Right kidney (tissue), 1 donor: Measurements from ENCODE around the gene L1CAM.
A peak's percentile ranks its signal among the peaks of the same experiment; 100 is the strongest.

Experiments used
- DNase-seq: peaks from one replicate; pipeline ENCODE4 v3.0.0-alpha.2; 2016

L1CAM gene

GRCh38 chrX:153903238-153903980, 17.4 kb upstream of the L1CAM start:
- no peak for DNase-seq

DNA sequence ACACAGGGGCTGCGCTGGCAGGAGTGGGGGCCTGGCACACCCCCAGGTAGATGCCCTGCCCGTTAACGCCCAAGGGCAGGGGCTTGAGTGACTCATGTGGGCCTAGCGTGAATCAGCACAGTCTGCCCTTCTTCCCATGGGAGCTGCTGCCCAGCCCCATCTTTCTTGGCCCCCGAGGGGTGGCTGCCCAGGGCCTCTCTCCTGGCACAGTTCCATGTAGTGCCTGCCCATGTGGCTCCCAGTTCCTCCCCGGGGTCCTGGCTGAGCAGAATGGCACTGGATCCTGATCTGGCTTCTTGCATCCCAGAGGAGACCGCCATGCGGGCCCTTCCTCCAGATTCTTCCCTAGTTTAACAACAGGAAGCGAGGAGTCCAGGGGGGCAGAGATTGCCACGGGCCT, 16.4 kb upstream of the L1CAM start:
- DNase-seq = no peak

DNA sequence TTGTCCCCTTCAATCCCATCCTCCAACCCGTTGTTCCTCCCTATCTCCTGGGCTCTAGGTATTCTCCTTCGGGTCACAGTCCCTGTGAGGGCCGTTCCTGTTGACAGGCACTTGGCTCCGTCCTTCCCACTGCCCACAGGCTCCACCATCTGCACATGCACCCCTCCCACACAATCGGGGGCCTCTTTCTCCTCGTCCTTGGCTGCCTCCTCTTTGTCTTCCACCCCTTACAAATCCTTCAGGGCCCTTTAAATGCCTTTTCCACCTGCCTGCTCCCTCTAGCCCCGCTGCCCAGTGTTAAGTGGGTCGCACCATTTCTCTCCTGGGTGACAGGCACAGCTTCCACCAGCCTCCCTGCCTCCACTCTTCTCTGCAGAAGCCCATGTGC, 15.8 kb upstream of the L1CAM start:
- no peak for DNase-seq

DNA sequence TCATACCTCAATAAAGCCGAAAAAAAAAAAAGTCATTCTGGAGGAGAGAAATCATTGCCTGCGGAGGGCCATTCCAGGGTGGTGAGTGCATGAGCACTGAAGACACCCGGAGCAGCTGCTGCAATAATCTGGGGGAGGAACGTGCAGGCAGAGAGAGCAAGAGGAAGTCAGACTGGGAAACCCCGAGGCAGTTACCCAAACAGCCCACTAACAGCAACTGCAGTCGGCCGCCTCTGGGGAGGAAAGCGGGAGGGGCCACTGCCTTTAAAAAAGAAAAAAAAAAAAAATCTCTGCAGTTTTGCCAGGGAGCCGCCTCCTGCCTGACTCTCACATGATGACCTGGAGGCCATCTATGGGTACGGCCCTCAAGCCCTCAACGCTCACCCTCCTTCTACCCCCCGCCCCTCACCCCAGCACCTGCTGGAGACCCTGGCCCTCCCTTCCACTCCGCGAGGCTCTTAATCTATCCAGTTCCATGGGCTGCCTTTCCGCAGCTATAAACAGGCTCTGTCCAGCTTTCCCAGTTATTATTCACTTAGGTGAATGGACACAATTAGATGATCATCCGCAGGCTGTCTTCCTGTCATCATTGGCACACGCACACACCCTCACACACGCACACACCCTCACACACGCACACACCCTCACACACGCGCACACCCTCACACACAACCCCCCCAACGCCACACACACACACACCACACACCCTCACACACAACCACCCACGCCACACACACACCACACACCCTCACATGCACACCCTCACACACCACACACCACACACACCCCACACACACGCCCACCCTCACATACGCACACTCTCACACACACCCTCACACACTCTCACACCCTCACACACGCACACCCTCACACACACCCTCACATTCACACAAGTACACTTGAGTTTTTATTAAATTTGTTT, 15.1 kb upstream of the L1CAM start:
- no peak for DNase-seq

DNA sequence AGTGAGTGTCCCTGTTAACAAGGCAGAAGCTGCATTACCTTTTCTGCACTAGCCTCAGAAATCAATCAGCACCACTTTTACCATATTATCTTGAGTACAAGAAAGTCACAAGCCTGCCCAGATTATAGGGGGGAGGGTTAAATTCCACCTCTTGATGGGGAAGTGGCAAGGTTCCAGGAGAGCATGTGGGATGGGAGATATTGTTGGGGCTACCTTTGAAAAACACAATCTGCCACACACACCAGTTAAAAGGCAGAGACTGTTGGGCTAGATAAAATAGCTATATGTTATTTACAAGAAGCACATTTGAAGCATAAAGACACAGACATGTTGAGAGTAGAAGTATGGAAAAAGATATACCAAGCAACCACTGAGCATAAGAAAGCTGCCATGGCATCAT, 11.9 kb upstream of the L1CAM start:
- DNase-seq = no peak

GRCh38 chrX:153889123-153889522, 3.1 kb upstream of the L1CAM start:
- no peak for DNase-seq

DNA sequence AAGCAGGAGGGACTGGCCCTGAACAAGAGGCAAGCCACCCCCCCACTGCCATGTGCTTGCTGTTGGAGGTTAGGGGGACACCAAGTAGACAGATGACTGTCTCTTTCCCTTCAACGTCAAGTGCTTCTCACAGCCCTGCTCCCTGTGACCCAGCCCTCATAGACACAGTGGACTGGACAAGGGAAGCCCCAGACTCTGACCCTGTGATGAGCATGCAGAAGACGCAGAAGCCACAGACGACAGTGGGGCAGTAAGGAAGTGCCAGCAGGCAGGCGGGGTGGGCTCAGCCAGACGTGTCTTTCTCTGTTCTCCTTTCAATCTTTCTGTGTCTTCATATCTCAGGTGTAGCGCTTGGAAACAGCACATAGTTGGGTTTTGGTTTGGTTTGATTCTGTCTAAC, 2.4 kb upstream of the L1CAM start:
- no peak for DNase-seq

DNA sequence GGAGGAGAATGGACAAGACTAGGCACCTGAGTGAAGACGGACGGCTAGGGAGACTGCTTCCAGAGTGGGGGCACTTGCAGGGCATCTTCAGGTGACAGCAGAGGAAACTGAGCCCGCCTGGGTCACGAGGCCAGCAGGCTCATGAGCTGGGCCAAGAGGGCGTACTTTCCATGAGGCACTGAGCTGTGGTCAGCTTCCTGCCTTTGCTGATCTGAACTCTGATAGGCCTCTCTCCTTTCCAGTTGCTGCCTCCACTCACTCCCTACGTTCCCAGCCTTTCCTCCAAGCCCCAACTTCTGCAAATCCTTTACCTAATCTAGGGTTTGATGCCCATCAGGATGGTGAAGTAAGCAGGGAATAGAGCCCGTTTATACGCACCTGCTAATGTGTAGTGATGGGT, 1.4 kb upstream of the L1CAM start:
- DNase-seq = no peak

DNA sequence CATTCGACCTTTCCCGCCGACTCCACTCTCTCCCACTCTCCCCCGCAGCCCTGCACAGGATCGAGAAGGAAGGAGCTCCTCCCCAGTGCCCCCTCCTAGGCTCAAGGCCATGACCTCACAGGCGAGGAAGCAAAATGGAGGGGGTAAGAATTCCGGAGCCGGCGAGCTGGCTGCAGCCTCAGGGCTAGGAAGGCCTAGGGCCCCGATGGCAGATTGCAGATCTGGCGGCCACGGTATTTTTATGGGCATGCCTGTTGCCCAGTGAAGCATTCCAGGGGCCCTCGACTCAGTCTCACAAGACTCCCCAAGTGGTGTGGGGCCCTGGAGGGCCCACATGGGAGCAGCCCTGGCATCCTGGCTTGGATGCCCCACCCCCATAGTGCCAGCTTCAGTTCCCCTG, 942 bp upstream of the L1CAM start:
- DNase-seq = peak; percentile 34

DNA sequence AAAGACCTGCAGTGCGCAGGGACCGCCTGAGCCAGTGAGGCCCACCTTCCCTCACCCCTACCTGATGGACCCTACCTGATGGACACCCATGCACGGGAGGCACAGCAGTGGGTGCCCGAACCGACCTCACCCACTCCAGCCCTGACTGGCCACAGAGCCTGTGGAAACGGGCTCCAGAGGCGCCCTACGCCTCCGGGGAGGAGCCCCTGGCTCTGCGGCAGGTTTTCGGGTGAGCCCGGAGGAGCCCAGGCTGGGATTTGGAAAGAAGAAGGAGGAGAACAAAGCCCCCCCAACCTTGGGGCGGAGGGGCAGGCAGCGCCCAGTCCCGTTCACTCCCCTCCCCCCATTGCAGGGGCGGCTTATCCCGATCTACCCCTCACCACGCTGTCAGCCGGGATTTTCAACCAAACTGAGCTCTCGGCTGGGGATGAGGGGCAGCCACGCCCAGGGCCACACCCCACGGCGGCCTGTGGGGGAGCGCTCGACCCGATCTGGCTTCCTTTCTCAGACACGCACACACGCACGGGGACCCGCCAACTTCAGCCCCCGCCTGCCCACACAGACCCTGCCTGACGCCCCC, 675 bp downstream of the L1CAM start:
- no peak for DNase-seq

GRCh38 chrX:153884590-153884989, 1.4 kb downstream of the L1CAM start:
- DNase-seq = no peak

DNA sequence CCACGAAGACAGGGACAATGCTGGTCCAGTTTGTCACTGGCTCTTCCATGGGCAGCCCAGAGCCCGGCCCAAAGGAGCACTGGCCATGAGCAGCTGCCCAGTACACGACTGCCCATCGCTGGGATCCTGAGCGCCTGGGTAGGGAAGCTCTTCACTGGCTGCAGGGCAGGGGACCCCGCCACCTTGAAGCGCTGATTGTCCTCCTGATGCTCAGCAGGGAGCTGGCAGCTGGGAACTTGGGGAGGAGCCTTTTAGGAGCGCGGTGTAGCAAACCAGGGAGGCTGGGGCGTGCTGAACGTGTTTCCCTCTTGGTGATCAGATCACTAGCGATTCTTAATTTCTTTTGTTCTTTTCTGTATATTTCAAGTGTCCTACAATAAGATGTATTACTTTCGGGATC, 1.8 kb downstream of the L1CAM start:
- no peak for DNase-seq

DNA sequence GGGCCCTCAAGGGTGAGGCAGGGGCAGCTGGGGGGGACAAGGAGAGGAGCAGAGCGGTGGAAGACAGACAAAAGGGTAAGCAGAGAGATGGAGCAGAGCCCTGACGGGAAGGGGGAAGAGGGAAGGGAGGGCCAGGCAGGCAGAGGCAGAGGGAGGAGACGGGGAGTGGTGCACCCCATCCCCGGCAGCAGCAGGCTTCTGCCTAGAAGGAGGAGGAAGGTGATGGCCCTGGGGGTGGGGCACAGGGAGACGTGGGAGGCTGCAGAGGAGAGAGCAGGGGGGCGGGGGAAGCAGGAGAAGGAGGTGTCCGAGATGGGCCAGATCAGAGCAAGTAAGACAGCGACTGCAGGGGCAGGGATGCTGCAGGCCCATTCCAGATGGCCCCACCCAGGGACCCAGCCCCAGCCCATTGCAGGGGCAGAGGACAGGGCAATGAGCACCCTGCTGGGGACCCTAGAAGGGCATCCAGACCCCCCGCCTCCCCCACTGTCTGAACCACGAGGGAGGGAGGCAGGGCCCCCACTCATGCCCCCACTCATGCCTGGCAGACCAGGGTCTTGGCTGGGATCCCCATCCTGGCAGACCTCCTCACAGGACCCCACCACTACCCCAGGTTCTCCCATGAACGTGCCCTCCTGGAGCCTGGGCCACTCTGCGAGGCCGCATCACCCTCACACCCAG, 2.7 kb downstream of the L1CAM start:
- no peak for DNase-seq

- DNase-seq = no peak
Observed at GRCh38 chrX:153882557-153882956, 3.4 kb downstream of the L1CAM start.

- no peak for DNase-seq
Observed at GRCh38 chrX:153882086-153882498, 3.9 kb downstream of the L1CAM start.

- no peak for DNase-seq
Observed at GRCh38 chrX:153881281-153881680, 4.7 kb downstream of the L1CAM start.

GRCh38 chrX:153880440-153880815, 5.5 kb downstream of the L1CAM start:
- DNase-seq = no peak

DNA sequence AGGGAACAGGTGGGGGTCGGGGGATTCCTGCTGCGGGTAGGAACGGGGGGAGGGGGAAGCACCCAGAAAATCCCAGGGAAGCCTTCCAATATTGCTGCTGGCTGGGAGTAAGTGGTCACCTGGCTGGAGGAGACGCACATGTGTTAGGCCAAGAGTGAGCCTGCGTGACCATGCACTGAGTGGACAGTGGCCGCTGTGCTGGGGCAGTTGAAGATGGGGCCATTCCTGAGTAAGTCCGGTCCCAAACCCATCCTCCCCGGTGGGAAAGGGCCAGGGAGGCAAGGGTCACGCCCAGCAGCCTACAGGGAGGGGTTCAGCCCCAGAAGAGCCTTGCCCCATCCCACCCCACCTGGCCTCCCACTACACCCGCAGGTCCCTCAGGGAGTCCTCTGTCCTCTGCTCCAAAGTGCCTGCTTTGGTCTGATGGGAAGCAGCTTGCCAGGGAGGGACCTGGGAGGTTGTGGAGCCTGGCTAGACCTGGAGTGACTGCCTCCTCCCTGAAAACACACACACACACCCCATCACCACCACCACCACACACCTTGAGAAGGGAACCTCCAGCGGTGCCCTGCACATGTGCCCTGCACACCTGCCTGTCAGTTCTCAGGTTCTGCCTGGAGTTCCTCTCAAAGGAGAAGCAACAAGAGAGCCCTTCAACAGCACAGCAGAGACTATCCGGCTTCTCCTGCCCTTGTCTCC, 6.1 kb downstream of the L1CAM start:
- no peak for DNase-seq

DNA sequence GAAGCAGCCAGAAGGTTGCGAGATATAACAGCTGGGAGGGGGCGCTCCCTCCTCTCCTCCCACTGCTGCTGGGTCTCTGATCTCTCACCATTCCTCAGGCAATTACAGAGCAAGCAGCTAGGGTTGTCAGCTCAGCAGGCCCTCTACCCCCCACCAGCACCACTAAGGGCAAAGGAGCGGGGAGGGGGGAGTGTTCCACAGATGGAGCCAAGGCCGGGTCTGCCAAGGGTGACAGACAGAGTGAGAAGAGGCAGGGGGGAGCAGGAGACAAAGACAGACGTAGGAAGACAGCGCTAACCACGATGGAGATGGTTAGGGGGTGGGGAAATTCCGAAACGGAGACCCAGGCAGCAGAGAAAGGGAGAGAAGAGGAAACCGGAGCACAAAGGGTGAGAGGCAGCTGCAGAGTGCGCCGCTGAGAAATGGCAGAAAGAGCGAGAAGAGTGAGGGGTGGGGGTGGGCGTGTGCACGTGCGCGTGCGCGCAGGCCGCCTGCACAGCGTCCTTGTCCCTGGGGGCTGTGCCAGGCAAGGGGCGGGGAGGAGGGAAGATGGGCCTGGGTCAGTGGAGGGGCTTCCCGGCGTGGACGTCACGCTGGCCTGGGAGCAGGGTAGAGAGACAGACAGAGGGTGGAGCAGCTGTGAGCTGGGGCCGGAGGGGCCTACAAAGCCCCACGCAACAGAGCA, 6.9 kb downstream of the L1CAM start:
- DNase-seq = peak; percentile 15

DNA sequence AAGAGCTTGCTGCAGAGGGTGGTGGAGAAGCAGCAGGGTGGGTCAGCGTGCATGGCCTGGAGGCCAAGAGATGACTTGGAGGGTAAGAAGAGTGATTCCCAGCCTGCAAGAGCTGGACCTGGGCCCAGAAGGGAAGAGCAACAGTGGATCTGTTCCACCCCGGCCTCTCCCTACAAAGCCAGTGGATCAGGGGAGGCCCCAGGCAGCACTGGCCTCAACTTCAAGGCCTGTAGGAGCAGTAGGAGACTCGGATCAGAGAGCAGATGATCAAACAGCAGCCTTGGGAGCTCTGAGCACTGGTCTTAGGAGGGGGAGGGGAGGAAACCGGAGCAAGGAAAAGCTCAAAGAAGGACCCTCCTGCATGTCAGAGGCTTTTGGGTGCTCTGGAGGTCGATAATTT, 7.6 kb downstream of the L1CAM start:
- DNase-seq = no peak

DNA sequence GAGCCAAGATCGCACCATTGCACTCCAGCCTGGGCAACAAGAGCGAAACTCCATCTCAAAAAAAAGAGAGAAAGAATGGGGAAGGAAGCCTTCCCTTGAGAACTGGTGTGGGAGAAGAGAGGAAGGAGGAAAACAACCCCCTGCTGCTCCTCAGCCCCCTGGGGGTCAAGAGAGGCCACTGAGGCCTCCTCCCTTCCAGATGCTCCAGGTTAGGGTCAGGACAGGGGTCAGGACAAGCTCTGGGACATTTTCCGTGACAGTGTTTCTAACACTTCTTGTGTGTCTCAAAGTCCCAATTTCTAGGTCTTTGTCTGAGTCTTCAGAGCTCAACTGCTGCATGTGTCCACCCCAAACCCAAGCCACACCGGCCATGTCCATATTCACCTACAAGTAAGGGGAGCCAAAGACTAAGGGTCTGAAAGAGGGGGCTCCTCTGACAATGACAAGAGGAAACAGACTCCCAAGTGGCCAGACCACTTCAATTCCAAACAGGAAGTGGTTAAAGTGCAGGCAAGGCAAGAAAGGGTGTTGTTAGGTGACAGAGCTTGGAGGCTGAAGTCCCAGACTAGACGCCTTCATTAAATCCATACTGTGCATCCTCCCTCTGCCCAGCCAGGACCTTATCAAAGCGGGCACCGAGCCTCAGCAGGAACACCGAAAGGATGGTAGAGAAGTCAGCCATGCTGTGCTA, 8.3 kb downstream of the L1CAM start:
- no peak for DNase-seq
